IPS-NIHi7 (cell line): ENCODE results near the gene ZNF503.

ENCODE experiments used
- DNase-seq: peaks from one replicate; pipeline ENCODE4 v3.0.0; 2012; ENCODE audit warnings: mixed read lengths; ENCODE audit errors: extremely low spot score

Gene ZNF503

GRCh38 chr10:75407224-75407712, 5.7 kb upstream of the ZNF503 start:
- no peak for DNase-seq

DNA sequence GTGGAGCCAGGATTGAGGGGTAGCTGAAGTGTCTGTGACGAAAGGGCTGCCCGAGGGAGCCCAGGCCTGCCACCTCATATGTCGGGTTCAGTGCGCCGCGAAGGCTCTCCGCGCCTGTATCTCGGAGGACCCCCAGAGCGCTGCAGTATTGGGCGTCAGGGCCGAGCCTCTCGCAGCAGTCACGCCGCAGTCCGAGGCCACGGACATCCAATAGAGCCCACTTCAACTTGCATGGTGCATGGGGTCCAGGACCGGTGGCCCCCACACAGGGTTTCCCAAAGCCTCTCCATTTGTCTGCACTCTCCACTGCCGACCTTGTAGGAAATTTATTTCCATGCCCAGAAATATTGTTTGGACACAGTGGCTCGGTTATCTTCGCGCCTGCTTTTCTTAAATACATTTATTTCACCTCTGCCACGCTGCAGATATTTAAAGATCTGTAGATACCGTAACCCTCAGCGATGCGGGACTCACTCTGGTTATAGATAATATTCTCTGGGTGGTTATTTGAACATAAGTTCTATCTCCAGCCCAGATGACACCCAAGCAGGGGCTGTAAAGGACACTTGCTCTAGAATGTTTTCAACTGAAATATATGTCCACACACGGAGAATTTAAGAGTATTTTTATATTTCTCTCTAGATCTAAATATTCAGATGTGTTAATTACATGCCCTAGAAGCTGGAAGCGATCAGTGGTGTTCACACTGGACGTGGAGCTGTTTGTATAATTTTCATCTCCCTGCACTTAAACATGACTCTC, 5.1 kb upstream of the ZNF503 start:
- DNase-seq, result no peak

DNA sequence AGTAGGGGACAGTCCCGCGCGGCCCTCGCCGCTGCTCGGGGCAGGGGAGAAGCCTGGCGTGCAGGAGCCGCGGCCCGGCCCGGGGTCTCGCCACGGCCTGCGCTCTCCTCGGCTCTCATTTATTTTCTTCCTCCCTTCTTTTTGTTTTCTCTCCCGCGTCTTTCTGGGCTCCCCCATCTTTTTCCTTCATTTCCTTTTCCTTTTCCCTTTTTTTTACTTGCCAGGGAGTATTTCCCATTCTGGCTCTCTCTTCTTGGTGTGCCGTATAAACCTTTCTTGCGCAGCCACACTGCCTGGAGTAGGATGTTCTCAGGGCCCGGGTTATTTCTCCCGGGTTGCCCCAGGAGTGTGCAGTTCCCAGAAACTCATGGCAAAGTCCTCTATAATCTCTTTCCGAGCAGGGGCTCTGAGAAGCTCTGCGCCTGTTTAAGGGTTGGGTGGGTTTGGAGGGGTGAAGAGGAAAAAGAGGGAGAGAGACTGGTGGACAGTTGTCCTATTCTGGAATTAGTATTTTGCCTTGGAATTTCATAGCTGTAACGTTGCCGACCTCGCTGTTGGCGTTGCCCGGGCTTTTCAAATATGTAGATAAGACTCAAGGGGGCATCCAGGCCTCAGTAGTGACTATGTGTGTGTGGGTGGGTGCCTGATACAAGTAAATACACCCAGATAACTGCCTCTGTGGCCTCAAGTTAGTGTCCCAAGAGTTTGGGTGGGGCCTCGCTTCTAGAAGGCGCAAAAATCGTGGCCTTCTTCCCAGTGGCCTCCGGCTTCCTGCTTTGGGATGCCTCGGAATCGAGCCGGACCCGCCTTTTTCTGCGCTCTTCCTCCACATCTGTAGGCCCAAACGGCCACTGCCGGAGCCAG, 4.3 kb upstream of the ZNF503 start:
- DNase-seq, result no peak

DNA sequence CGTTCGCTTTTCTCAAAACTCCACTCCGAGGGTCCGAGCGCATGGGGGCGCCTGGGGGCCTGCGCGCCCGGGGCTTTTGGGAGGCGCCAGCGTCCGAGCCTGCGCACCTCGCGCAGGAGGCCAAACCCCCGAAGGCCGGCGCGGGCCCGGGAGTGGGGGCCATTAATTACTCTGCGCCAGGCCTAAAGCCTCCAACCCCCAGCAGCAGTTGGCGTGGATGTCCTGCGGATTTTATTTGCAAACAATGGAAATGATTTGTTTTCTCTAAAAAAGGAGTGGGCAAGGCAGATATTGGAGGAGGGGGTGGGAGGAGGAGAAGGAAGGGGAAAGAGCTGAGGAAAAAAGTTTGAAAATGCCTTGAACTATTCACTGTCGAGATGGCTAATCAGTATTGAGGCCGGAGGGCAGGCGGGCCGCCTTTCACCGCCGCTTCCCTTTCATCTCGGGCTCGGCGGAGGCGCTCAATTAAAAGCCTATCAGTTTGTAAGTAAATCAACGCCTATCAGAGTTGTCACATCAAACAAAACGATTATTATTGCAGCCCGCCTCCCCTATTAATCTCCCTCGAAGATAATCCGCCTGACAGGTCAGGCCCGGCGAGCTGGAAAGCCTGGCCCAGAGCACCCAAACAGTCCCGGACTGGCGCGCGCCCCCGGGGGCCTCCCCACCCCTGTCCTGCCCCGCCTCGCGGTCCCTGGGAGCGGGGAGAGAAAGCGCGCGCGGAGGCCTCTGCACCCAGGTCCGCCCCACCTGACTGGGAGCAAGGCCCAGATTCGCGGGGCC, 3.4 kb upstream of the ZNF503 start:
- no peak for DNase-seq

GRCh38 chr10:75403939-75404814, 2.6 kb upstream of the ZNF503 start:
- no peak for DNase-seq

DNA sequence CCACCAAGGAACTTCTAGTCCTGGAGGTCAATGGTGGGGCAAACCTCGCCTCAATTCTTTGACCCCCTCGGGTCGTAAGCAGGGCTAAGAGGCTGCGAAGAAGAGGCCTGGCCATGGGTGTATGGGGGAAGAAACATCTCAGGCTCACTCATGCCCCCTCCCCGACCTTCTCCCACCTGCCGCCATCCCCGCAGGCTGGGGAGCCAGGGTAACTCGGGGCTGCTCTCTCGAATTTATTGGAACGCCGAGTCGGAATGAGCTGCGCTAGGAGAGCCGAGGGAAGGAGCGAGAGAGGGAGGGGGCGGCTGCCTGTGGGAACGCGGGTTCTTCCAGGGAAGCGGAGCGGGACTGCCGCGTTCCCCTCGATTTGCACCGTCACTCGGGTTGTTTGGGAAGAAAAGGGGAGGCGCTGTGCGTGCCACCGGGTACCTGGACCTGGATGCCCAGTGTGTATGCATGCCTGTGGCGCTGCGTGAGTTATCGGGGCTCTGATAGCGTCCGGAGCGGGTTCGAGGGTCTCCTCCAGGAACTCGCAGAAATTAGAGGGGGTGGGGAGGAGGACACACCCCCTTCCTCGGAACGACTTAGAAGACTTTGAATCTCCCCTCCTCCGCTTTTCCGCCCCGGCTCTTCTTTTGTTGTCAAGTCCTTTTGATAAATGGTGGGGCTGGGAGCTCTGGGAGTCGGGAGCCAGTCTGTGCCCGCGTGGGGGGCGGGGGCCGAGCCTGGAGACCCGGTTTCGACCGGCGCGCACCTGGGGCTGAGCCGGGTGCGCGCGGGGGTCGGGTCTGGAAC, 1.8 kb upstream of the ZNF503 start:
- DNase-seq, result no peak

- no peak for DNase-seq
Measured at GRCh38 chr10:75402486-75403143, 1.1 kb upstream of the ZNF503 start.

DNA sequence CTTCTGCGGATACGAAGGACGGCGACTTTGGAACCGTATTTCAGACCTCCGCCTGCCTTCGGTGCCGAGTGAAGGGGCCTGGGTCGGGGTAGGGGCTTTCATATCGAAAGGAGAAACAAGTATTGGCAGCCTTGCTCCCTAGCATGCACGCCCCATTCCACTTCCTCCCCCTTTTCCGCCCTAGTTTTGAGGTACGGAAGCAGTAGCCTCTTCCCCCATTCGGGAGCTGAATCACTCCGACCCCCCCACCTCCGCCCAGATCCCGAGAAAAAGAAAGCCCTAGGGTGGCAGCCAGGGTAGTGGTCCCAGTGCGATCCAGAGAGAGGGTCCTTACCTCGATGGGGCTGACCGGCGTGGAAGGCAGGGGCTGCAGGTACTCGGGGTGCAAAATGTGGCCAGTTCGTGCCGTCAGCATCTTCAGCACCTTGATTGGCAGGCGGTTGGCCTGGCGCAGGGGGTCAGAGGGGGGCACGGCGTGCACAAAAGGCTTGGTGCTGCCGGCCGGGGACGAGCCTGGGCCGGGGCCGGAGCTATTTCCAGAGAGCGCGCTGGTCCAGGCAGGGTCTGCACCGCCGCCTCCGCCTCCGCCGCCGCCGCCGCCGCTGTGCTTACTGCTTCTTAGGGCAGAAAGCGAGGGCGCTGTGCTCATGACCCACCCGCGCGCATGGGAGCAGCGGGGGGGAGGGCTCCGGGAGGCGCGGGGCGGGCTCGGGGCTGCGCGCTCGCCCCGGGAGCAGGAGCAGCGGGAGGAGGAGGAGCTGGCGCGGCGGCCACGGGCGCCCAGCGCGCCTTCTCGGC, 594 bp downstream of the ZNF503 start:
- DNase-seq, result no peak

DNA sequence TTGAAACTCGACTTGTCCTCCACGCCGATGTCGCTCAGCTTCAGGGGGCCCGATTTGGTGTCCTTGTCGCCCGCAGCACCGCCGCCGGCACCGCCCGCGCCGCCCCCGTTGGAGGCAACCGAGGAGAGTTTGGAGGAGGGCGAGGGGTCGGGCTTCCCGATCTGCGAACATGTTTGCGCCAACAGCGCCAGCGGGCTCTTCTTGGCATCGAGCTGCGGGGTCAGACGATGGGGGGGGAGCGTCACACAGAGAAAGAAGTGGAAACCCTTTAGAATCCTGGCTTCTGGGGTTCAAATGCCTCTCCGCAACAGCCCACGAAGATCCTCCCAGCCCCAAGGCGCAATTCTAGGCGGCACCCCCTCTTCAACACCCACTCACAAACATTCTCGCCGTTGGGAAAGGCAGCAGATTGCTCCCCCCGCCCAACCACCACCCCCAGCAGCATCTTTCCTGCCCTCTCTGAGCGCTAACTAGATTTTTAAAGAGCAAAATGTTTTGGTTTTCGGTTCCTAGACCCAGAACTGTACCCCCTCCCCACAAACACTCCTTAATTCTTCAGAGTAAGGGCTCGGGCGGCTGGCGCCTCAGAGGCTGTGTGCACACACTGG, 1.3 kb downstream of the ZNF503 start:
- DNase-seq, result no peak

- peak; percentile 58 for DNase-seq
Measured at GRCh38 chr10:75399461-75400162, 2.0 kb downstream of the ZNF503 start.

DNA sequence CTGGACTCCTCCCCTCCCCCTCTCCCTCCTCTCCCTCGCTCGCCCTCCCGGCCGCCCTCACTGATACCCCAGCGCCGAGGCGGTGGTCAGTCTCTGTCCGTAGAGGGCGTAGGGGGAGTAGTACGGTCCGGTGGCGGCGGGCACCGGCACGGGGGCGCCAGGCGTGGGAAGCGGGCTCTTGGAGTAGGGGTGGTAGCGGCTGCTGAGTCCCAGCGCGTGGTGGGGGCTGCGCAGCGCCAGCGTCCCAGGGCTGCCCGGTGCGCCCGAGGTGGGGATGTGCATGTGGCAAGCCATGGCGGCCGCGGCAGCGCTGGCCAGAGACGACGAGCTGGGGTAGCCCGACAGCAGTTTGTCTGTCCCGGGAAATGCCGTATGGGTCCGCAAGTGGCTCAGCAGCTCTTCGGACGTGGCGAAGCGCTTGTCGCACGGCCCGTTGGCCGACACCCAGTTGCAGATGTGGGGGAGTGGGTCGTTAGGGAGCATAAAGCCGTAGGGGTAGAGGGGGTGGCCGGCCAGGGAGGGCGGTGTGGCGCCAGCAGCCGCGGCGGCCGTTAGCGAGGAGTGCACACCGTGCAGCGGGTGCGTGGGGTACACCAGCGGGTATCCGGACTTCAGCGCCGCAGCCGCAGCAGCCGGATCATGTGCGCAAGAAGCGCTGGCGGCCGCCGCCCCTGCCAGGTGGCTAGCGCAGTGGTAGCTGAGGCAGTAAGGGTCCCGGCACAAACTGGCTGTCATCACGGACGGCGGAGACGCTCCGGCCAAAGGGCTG, 2.7 kb downstream of the ZNF503 start:
- no peak for DNase-seq

- DNase-seq, result no peak
Measured at GRCh38 chr10:75398200-75398691, 3.3 kb downstream of the ZNF503 start.

GRCh38 chr10:75397496-75398199, 3.9 kb downstream of the ZNF503 start:
- no peak for DNase-seq

DNA sequence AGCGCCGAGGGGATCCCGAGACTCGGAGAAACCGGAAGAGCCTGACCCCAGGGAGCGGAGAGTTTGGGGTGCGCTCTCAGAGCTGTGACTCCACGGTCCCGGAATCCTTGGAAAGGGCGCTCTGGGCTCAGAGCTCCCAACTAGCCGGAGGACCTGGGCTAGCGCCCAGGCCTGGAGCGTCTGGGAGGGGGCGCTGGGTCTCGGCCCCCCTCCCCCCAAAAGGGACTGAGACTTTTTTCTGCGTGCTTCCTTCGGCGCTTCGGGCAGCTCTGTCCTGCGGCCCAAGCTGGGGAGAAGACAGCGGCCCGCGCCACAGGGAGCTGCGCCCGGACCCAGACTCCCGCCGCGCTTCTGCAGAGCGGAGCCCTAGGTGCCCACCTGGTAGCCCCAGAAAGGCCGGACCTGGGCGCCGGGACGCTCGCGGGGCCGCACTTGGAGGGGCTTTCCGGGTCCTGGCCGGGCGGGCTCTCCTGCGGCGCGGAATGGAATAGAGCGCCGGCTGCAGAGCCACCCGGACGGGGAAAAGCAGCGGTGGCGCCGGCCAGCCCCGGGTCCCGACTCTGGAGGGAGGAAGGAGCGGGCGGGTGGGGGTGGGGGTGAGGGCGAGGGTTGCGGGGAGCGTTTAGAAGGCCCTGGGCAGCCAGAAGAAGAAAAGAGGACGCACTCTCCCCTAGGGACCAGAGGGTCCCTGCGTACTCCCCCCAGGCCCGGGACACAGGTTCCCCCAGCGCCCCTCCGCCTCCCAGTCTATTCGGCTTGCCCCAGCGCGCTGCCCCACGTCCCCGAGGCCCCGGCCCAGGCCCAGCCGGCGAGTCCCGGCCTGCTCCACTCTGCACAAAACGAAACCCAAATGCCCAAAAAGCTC, 4.7 kb downstream of the ZNF503 start:
- peak; percentile 65 for DNase-seq

DNA sequence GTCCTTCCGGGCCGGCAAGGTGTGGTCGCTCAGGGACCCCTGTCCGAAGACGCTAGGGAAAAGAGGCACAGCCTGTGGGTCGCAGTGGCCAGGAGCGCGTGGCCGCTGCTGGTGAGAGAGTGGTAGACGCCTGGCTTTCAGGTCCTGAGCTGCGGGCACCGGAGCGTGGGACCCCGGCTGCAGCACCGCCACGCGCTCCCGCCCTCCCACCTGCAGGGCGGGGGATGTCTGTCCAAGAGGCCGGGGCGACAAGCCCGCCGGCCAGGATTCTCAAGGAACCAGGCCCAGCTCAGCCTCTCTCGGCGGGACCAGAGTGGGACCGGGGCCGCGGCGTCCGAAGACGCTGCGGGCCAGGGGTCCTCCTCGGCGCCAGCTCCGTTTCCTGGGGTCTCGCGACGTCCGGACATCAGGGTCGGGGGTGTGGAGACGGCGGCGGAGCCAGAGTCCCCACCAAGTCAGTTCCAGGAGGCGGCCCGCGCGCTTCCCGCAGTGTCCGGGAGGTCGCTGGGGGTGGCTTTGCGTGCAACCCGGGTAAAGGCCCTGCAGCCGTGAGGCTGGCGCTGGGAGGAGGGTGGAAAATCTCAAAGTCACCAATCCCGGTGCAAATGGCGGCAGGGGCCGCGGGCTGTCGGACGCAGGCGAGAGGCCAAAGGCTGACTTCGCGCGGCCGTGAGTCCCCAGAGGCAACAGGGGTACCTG, 5.5 kb downstream of the ZNF503 start:
- no peak for DNase-seq
